GM19099 (cell line): ENCODE data around the gene LOXL3.

ENCODE experiments used
- POLR2A ChIP-seq: IDR thresholded peaks from 3 replicates; pipeline ENCODE4 v1.6.1; 2011; ENCODE audit warnings: low read depth; ENCODE audit not compliant: insufficient read length; ENCODE audit errors: extremely low read depth

The LOXL3 gene

DNA sequence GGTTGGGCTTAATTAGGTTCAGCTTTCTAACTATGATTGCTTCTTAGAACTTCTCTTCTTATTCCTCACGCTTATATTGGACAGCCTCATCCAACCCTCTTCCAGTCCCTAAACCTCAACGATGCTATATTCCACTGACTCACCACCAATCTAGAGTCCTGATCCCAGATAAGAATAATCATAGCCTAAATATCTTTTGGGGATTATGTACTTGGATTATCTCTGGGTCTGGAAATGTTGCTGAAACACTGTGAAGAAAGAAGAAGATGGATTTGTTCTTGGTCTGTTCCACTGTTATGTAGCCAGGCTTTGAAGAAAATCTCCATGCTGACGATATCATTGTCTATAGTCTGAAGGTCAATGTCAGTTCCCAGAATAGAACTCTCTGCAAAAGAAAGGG, 27.7 kb upstream of the LOXL3 start:
- TF ChIP-seq POLR2A: no peak

- no peak for TF ChIP-seq POLR2A
Measured at GRCh38 chr2:74578408-74578807, 24.7 kb upstream of the LOXL3 start.

DNA sequence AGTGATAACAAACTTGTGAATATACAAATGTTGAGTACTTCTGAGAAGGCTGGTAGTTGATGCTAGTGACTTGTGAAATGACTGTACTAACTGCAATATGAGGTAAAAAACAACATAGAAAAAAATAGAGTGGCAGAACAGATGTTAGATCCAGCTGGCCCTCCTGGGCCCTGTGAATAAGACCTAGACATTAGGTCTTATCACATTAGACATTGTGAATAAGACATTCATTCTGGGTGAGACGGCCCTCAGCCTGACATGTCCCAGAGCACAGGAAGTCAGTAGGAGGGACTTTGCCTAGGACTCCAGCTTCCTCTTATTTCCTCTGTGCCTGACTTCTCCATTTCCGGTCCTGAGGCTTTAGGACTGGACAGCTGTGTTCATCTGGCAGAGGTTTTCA, 23.7 kb upstream of the LOXL3 start:
- TF ChIP-seq POLR2A: no peak

DNA sequence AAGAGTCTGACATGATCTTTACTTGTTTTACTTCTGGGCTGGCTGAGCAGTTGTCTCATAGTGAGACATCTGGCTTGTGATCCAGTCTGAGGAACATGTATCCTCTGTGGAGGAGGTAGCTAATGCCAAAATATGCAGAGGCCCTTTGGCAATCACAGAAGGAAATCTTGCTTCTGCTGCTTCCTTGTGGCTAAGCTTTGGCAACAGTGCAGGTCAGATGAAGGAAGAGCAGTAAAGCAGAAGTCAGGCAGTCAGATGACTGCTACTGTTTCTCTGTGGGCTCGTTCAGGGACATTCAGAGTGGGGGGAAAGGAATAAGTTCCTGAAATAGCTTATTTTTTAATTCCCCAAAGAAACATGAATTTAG, 23.1 kb upstream of the LOXL3 start:
- no peak for TF ChIP-seq POLR2A

DNA sequence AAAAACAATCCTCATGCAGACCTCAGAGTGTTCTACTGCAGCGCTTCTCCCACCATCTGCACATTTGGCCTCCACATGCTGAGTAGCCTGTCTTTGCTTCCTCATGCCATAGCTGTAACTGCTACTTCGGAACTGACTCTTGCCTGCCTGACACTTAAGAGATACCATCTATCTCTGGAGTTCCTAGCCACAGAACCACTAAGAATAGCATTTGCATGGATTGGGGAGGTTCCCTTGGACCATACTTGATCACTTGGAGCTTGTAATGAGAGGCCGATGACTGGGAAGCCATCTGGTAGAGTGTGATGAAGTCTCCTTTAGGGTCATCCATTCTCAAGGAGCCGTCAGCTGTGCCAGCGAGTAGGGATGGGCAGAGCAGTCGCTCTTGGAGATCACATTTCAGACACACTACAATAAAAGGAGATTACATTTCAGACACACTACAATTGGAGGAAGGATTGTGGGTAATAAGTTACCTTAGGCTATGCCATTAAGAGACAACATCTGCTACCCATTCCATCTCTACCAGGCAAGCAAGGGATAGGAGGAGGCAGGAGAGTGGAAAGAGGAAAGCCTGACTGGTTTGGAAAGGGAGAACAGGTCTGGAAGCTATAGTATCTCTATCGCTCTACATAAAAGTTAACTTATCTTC, 22.6 kb upstream of the LOXL3 start:
- no peak for TF ChIP-seq POLR2A

DNA sequence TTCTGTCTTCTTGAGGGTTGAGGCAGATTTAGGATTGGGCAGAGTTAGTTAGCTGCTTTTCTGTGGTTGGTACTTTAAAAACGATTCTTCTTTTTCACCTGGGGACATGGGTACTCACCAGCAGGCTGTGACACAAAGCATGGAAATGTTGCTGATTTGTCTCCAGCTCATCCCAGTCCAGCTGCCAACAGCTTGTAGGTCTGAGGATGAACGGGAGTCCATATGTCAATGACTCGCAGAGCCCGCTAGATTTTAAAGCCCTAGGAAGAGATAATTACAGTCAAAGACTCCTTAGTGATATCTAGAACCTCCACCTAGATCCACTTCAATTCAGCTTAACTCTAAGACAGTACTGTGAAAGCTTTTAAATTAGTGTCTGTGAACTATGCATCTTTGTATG, 21.6 kb upstream of the LOXL3 start:
- no peak for TF ChIP-seq POLR2A

- TF ChIP-seq POLR2A: peak; percentile 70
Measured at GRCh38 chr2:74573747-74574562, 20.2 kb upstream of the LOXL3 start.

GRCh38 chr2:74572178-74572925, 18.6 kb upstream of the LOXL3 start:
- no peak for TF ChIP-seq POLR2A

- TF ChIP-seq POLR2A: no peak
Measured at GRCh38 chr2:74571058-74571457, 17.3 kb upstream of the LOXL3 start.

GRCh38 chr2:74569686-74570085, 15.9 kb upstream of the LOXL3 start:
- TF ChIP-seq POLR2A: no peak

- no peak for TF ChIP-seq POLR2A
Measured at GRCh38 chr2:74567881-74568280, 14.1 kb upstream of the LOXL3 start.

DNA sequence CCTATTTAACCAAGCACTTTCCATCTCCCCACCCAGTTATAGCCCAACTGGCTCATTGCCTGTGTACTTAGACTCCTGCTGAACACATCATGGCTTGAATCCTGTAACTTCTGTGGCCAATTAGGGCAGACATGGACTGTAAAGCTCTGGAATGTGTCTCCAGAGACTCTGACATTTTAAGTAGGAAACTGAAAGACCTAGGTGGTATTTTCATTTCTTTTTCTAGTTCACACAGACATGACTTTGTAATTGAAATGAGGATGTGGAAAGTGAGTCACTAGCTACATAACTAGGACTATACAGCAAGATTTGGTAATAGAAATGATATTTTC, 13.0 kb upstream of the LOXL3 start:
- TF ChIP-seq POLR2A: no peak

DNA sequence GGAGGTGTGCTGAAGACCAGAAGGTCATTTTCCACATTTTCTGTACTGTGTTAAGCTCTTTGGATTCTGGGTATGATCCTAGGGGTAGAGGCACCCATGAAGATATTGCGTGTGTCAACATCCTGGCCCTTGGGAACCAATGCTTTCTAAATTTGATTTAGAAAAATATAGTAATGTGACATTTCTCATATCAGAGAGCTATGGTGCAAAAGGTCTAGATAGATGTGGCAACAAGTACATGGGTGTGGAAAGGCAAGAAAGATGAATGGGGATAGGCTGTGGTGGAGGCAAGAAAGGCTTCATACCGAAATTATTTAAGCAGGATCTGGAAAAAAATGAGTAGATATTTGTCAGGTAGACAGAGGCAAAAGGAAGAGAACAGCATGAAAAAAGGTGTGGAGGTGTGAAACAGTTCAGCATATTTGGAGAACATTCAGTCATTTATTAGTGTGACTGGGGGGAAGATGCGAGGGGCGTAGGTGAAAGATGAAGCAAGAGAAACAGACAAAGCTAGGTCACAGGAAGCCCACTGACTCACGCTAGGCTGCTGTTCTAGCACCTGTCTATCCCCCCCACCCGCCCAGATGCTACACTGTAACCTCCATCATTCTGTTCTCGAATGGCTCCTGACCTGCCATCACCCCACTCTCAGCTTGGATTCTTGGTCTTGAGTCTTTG, 12.5 kb upstream of the LOXL3 start:
- no peak for TF ChIP-seq POLR2A

DNA sequence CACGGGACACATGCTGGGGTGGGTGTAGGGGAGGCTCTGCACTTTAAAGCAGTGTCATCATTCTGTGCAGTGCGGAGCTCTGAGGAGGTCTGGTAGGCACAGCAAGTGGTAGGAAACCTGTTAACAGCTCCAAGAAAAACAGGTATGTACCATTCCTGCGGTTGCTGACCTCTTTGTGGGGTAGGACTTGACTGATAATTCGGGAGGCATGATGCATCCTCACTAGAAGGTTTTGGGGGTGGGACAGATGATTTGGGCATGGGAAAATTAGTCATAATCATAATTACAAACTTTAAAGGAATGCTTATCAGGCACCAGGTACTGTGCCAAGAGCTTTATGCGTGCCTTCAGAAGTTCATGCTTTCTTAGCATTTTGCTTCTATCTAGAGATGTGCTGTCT, 10.5 kb upstream of the LOXL3 start:
- TF ChIP-seq POLR2A: no peak

DNA sequence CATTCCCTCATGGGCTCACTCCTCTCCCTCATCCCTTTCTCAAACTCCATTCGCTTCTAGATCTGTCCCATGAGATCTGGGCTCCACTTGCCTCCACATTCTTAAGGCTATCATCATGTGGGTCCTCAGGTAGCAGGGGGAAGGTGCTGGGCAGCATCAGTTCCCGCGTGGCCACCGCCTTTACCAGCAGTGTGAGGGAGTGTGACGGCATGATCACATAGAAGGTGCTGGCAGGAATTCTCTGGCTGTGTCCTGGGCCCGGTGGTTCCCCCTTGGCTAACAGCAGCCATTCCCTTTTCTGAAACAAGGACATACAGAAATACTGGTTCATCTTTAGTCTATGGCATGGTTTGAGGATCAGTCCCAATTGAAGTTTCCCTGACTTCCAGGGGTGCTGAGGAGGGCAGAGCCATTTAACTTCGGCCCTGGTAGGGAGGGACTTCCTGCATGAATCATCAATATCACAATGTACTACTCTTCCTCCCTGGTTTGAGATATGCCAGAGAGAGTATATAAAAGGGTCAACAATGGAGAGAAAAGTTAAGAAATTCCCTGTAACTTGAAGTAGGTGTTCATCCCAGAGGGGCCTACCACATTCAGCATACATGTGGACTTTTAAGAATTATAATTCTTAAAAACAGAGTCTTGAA, 8.5 kb upstream of the LOXL3 start:
- no peak for TF ChIP-seq POLR2A
